Measurements from ENCODE around the gene PSME3IP1.
"Not testable (repeated sequence)": the region's sequence is repeated elsewhere in the genome, so short reads cannot be mapped to it uniquely, and the experiment has no call there.

PSME3IP1 gene

GRCh38 chr16:57196286-57196685, 10.4 kb upstream of the PSME3IP1 start:
- H3K27ac ChIP-seq (ENCODE audit: low read depth, low read length) = no peak overlapping the region
- peaks cover 5% of the 10 kb centered on the region; the same call in 1 of the 2 replicates for H3K9me3 ChIP-seq (ENCODE audit: control insufficient read depth, insufficient read depth, low read depth, low read length)
- H3K4me3 ChIP-seq (ENCODE audit: low read depth, low read length) = no peak overlapping the region
- no peaks in the 10 kb centered on the region for H3K27me3 ChIP-seq (ENCODE audit: control insufficient read depth, insufficient read depth, low read length)
- no peak overlapping the region for H3K9ac ChIP-seq (ENCODE audit: low read length)
- H3K4me1 ChIP-seq (ENCODE audit: control insufficient read depth, insufficient read depth, low read length) = no peaks in the 10 kb centered on the region
- 0 out of 2 replicates have a peak, but pooled peaks cover 4% of the 10 kb centered on the region for H3K36me3 ChIP-seq (ENCODE audit: control insufficient read depth, insufficient read depth, low read length)

GRCh38 chr16:57194512-57194911, 8.7 kb upstream of the PSME3IP1 start:
- no peak overlapping the region for H3K9ac ChIP-seq (ENCODE audit: low read length)
- no peak overlapping the region for H3K27ac ChIP-seq (ENCODE audit: low read depth, low read length)
- no peak overlapping the region for H3K4me3 ChIP-seq (ENCODE audit: low read depth, low read length)
- H3K9me3 ChIP-seq (ENCODE audit: control insufficient read depth, insufficient read depth, low read depth, low read length) = peaks cover 5% of the 10 kb centered on the region; the same call in 1 of the 2 replicates
- H3K27me3 ChIP-seq (ENCODE audit: control insufficient read depth, insufficient read depth, low read length) = no peaks in the 10 kb centered on the region
- no peaks in the 10 kb centered on the region for H3K4me1 ChIP-seq (ENCODE audit: control insufficient read depth, insufficient read depth, low read length)
- 0 out of 2 replicates have a peak, but pooled peaks cover 4% of the 10 kb centered on the region for H3K36me3 ChIP-seq (ENCODE audit: control insufficient read depth, insufficient read depth, low read length)

- H3K36me3 ChIP-seq (ENCODE audit: control insufficient read depth, insufficient read depth, low read length) = no peaks in the 10 kb centered on the region
- H3K9ac ChIP-seq (ENCODE audit: low read length) = no peak overlapping the region
- no peak overlapping the region for H3K4me3 ChIP-seq (ENCODE audit: low read depth, low read length)
- H3K27me3 ChIP-seq (ENCODE audit: control insufficient read depth, insufficient read depth, low read length) = no peaks in the 10 kb centered on the region
- H3K4me1 ChIP-seq (ENCODE audit: control insufficient read depth, insufficient read depth, low read length) = peaks cover 2% of the 10 kb centered on the region; the same call in 1 of the 2 replicates
- no peak overlapping the region for H3K27ac ChIP-seq (ENCODE audit: low read depth, low read length)
- no peaks in the 10 kb centered on the region for H3K9me3 ChIP-seq (ENCODE audit: control insufficient read depth, insufficient read depth, low read depth, low read length)
Observed at GRCh38 chr16:57192720-57193486, 7.1 kb upstream of the PSME3IP1 start.

GRCh38 chr16:57192146-57192545, 6.3 kb upstream of the PSME3IP1 start:
- Histone ChIP-seq H3K27ac (ENCODE audit: low read depth, low read length) (no peak overlapping the region), H3K9me3 (ENCODE audit: control insufficient read depth, insufficient read depth, low read depth, low read length) (no peaks in the 10 kb centered on the region), H3K27me3 (ENCODE audit: control insufficient read depth, insufficient read depth, low read length) (no peaks in the 10 kb centered on the region), H3K36me3 (ENCODE audit: control insufficient read depth, insufficient read depth, low read length) (no peaks in the 10 kb centered on the region), H3K9ac (ENCODE audit: low read length) (no peak overlapping the region), H3K4me1 (ENCODE audit: control insufficient read depth, insufficient read depth, low read length) (peaks cover 8% of the 10 kb centered on the region; the same call in 1 of the 2 replicates), H3K4me3 (ENCODE audit: low read depth, low read length) (no peak overlapping the region)

GRCh38 chr16:57191056-57191571, 5.3 kb upstream of the PSME3IP1 start:
- Histone ChIP-seq H3K9me3 (ENCODE audit: control insufficient read depth, insufficient read depth, low read depth, low read length) (no peaks in the 10 kb centered on the region), H3K27ac (ENCODE audit: low read depth, low read length) (no peak overlapping the region), H3K36me3 (ENCODE audit: control insufficient read depth, insufficient read depth, low read length) (no peaks in the 10 kb centered on the region), H3K4me3 (ENCODE audit: low read depth, low read length) (no peak overlapping the region), H3K9ac (ENCODE audit: low read length) (no peak overlapping the region), H3K4me1 (ENCODE audit: control insufficient read depth, insufficient read depth, low read length) (peaks cover 8% of the 10 kb centered on the region; the same call in 1 of the 2 replicates), H3K27me3 (ENCODE audit: control insufficient read depth, insufficient read depth, low read length) (no peaks in the 10 kb centered on the region)

GRCh38 chr16:57190136-57190535, 4.3 kb upstream of the PSME3IP1 start:
- peaks cover 8% of the 10 kb centered on the region; the same call in 1 of the 2 replicates for H3K4me1 ChIP-seq (ENCODE audit: control insufficient read depth, insufficient read depth, low read length)
- H3K4me3 ChIP-seq (ENCODE audit: low read depth, low read length) = no peak overlapping the region
- no peaks in the 10 kb centered on the region for H3K27me3 ChIP-seq (ENCODE audit: control insufficient read depth, insufficient read depth, low read length)
- no peaks in the 10 kb centered on the region for H3K9me3 ChIP-seq (ENCODE audit: control insufficient read depth, insufficient read depth, low read depth, low read length)
- no peaks in the 10 kb centered on the region for H3K36me3 ChIP-seq (ENCODE audit: control insufficient read depth, insufficient read depth, low read length)
- no peak overlapping the region for H3K27ac ChIP-seq (ENCODE audit: low read depth, low read length)
- H3K9ac ChIP-seq (ENCODE audit: low read length) = no peak overlapping the region

- not testable (repeated sequence) for H3K9me3 ChIP-seq (ENCODE audit: control insufficient read depth, insufficient read depth, low read depth, low read length); H3K27me3 ChIP-seq (ENCODE audit: control insufficient read depth, insufficient read depth, low read length); H3K36me3 ChIP-seq (ENCODE audit: control insufficient read depth, insufficient read depth, low read length); H3K27ac ChIP-seq (ENCODE audit: low read depth, low read length); H3K4me3 ChIP-seq (ENCODE audit: low read depth, low read length); H3K4me1 ChIP-seq (ENCODE audit: control insufficient read depth, insufficient read depth, low read length); H3K9ac ChIP-seq (ENCODE audit: low read length)
Observed at GRCh38 chr16:57189527-57189926, 3.7 kb upstream of the PSME3IP1 start.

GRCh38 chr16:57188711-57189002, 2.8 kb upstream of the PSME3IP1 start:
- Histone ChIP-seq H3K27me3 (ENCODE audit: control insufficient read depth, insufficient read depth, low read length) (no peaks in the 10 kb centered on the region), H3K9me3 (ENCODE audit: control insufficient read depth, insufficient read depth, low read depth, low read length) (no peaks in the 10 kb centered on the region), H3K4me3 (ENCODE audit: low read depth, low read length) (no peak overlapping the region), H3K36me3 (ENCODE audit: control insufficient read depth, insufficient read depth, low read length) (no peaks in the 10 kb centered on the region), H3K27ac (ENCODE audit: low read depth, low read length) (no peak overlapping the region), H3K9ac (ENCODE audit: low read length) (no peak overlapping the region), H3K4me1 (ENCODE audit: control insufficient read depth, insufficient read depth, low read length) (peaks cover 8% of the 10 kb centered on the region)

GRCh38 chr16:57187902-57188710, 2.3 kb upstream of the PSME3IP1 start:
- H3K4me1 ChIP-seq (ENCODE audit: control insufficient read depth, insufficient read depth, low read length); H3K36me3 ChIP-seq (ENCODE audit: control insufficient read depth, insufficient read depth, low read length); H3K9me3 ChIP-seq (ENCODE audit: control insufficient read depth, insufficient read depth, low read depth, low read length); H3K9ac ChIP-seq (ENCODE audit: low read length); H3K27ac ChIP-seq (ENCODE audit: low read depth, low read length); H3K27me3 ChIP-seq (ENCODE audit: control insufficient read depth, insufficient read depth, low read length): not testable (repeated sequence)
- peak overlapping the region; percentile 86 for H3K4me3 ChIP-seq (ENCODE audit: low read depth, low read length)

- H3K4me1 ChIP-seq (ENCODE audit: control insufficient read depth, insufficient read depth, low read length) = peaks cover 9% of the 10 kb centered on the region
- H3K27ac ChIP-seq (ENCODE audit: low read depth, low read length) = peak overlapping the region; percentile 43; the same call in 1 of the 2 replicates
- H3K9ac ChIP-seq (ENCODE audit: low read length) = peak overlapping the region; percentile 83
- no peaks in the 10 kb centered on the region for H3K36me3 ChIP-seq (ENCODE audit: control insufficient read depth, insufficient read depth, low read length)
- H3K27me3 ChIP-seq (ENCODE audit: control insufficient read depth, insufficient read depth, low read length) = no peaks in the 10 kb centered on the region
- H3K9me3 ChIP-seq (ENCODE audit: control insufficient read depth, insufficient read depth, low read depth, low read length) = no peaks in the 10 kb centered on the region
- H3K4me3 ChIP-seq (ENCODE audit: low read depth, low read length) = peak overlapping the region; percentile 86
Observed at GRCh38 chr16:57186872-57187854, 1.3 kb upstream of the PSME3IP1 start.

Data from HUES6 (cell line).